Hematopoietic multipotent progenitor cell treated with erythropoietin and hydrocortisone succinate and interleukin-3 and kit ligand, for 8 days (in vitro differentiated cells): ENCODE results near the gene BSPRY.
A peak's percentile ranks its signal among the peaks of the same experiment; 100 is the strongest.
"Not testable (repeated sequence)": the region's sequence is repeated elsewhere in the genome, so short reads cannot be mapped to it uniquely, and the experiment has no call there.

Experiments
- DNase-seq: peaks from one replicate; pipeline ENCODE4 v3.0.0-alpha.2; 2015

Gene BSPRY

GRCh38 chr9:113372059-113372458, 22.7 kb downstream of the BSPRY start:
- no peak for DNase-seq

- no peak for DNase-seq
These were observed 23.9 kb downstream of the BSPRY start for GRCh38 chr9:113373256-113373655.

GRCh38 chr9:113373676-113374392, 24.5 kb downstream of the BSPRY start:
- no peak for DNase-seq

- DNase-seq: no peak
These were observed 26.0 kb downstream of the BSPRY start for GRCh38 chr9:113375057-113376023.

DNA sequence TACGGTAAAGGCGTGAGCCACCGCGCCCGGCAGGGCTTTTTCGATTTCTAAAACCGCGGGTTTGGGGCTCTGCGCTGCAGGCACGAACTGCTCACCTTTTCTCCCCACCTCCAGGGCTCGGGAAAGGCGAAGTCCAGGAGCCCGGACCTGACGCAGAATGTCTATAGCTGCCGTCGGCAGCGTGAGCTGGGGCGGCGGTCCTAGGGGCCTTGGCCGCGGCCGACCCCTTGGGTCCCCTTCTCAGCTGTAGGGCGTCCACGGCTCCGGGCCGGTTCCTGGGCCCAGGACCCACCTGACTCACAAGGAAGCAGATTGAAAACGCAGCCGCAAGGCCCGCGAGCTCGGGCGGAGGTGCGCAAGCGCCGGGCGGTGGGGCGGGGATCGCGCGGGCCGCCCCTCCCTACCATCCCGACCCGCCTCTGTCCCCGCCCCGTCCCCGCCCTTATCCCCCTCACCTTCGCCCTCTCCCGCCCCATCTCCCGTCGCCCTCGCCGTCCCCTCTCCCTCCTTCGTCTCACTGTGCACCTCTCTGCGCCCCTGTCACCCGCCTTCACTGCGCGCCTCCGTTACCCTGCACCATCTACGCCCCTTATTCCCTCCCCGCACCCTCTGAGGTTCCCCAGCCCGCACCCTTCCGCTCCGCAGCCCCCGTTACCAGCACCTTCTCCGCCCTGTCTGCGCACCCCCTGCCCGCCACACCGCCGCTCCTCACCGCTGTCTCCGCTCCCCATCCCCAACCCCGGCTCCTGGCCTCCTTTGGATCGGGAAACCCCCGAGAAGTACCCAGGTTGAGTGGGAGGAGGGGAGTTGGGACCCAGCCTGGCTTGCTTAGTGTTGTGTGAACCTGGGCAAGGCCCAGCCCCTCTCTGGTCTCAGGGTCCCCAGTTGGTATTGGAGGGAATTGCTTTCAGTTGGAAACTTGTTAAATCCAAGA, 27.6 kb downstream of the BSPRY start, which contains the start of gene HDHD3:
Gene HDHD3 (minus strand): TSS at position 353 of the 934 bp plus-strand sequence. CDS start 2,632 bp downstream, outside the sequence.
- DNase-seq: peak; percentile 81

GRCh38 chr9:113379094-113379828, 29.9 kb downstream of the BSPRY start:
- peak; percentile 71 for DNase-seq

DNA sequence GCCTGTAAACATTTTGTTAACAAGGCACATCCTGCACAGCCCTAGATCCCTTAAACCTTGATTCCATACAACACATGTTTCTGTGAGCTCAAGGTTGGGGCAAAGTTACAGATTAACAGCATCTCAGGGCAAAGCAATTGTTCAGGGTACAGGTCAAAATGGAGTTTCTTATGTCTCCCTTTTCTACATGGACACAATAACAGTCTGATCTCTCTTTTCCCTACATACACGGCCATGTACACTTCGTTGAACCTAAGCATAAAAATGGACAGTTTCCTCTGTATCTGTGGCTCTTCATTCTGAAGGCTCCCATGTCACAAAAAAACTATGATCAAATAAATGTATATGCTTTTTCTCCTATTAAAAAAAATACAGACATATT, 30.5 kb downstream of the BSPRY start:
- not testable (repeated sequence) for DNase-seq

DNA sequence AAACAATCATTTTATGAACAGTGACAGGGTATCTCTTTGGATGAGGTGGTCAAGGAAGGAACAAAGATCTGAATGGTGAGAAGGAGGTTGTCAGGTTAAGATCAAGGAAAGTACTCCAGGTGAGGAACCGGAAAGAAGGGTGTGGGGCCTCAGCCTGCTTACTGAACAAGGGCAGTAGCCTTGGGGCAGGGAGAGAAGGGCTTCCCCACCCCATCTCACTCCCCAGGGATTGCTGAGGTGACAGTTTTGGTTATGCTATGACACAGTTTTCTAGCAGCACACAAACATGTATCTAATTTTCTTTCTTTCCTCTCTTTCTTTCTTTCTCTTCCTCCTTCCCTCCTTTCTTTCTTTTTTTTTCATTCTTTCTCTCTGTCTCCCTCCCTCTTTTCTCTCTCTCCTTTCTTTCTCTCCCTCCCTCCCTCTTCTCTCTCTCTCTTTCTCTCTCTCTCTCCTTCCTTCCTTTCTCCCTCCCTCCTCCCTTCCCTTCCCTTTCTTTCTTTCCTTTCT, 31.6 kb downstream of the BSPRY start:
- no peak for DNase-seq

DNA sequence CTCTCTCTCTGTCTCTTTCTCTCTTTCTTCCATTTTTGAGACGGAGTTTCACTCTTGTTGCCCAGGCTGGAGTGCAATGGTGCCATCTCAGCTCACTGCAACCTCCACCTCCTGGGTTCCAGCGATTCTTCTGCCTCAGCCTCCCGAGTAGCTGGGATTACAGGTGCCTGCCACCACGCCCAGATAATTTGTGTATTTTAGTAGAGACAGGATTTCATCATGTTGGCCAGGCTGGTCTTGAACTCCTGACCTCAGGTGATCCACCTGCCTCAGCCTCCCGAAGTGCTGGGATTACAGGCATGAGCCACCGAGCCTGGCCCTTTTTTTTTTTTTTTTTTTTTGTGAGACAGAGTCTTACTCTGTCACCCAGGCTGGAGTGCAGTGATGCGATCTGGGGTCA, 32.1 kb downstream of the BSPRY start:
- DNase-seq: not testable (repeated sequence)

GRCh38 chr9:113381909-113382411, 32.6 kb downstream of the BSPRY start:
- no peak for DNase-seq

DNA sequence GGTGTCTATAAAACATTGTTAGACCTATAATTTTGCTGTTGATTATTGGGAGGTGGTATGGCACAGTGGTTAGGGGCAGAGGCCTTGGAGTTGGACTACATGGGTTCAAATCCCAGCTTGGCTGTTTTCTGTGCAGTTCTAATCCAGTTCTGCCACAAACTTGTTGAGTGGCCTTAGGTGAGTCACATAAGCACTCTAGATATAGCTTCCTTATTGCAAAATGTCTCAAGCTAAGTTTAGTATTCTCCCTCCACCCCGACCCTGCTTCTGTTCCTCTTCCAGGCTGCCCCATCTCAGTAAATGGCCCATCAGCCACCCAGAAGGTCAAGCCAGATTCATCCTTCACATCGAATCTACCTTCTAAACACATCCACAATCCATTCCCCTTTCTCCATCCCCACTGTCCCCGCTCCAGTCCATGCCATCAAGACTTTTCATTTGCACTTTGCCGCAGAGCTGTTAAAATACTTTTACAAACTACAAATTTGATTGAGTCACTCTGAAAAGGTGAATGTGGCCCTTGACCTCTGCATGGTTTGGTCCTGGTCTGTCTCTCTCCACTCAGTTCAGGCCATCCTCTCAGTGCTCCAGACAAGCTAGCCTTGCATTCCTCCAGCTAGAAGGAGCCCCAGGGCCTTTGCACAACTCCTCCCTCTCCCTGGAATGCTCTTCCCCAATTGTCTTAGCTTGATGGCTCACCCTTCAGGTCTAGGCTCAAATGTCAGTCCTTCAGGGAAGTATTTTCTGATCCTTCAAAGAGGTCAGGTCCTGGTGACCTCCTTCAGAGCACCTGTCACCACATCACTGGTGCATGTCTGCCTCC, 37.4 kb downstream of the BSPRY start:
- no peak for DNase-seq

- DNase-seq: no peak
These were observed 38.4 kb downstream of the BSPRY start for GRCh38 chr9:113387560-113388230.

GRCh38 chr9:113388833-113389232, 39.5 kb downstream of the BSPRY start:
- no peak for DNase-seq

DNA sequence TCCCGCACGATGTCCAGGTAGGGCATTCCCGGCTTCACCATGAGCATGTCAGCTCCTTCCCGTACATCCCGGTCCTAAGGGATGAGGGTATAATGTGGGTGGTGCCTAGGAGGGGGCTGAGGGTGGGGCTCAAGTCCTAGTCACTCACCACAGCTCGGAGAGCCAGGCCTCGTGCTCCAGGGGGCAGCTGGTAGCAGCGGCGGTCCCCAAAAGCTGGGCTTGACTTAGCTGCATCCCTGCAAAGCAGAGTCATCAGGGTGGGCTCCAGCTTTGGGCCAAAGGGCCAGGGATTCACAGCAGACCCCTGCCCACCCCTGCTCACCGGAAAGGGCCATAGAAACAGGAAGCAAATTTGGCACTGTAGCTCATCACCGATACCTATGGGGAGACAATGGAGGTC, 40.1 kb downstream of the BSPRY start:
- DNase-seq: no peak

DNA sequence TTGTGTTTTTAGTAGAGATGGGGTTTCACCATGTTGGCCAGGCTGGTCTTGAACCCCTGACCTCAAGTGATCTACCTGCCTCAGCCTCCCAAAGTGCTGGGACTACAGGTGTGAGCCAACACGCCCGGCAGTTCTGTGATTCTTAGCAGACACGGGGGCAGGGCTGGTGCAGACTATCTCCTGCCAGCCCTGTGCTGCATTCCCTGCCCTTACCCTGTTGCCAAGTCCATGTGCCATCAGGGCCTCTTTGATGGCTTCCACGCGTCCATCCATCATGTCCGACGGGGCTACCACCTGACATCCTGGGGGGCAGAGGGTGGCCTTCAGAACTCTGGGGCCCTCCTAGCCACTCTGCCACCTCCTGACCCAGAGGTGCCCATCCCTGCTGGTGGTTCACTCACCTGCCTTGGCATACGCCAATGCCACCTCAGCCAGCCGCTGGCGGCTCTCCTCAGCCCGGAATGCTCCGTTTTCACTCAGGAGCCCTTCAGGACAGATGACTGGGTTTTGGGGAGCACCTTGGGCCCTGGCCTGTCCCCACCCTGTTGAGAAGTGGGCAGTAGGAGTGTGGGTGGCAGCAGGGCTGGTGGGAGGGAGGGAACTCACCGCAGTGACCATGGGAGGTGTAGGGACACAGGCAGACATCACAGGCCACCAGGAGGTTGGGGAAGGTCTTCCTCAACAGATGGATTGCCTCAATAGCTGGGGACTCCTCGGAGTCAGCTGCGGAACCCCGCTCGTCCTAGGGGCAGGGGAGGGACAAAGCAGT, 41.0 kb downstream of the BSPRY start:
- no peak for DNase-seq

DNA sequence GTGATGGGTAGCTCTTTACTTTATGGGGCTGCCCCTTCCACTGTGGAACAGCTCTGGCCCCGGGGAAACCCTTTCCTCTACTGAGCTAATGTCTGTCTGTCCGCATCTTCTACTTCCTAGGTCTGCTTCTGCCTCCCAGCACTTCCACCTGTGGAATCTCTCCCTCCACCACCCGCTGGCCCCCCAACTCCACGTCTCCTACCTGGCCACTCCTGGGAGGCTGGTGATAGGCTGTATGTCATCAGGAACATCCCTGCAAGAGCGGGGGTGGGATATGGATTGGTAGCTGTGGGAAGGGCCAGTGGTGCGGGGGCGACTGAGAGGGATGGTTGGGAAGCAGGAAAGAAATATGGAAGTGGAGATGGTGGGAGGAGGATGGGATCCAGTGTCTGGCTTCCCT, 42.6 kb downstream of the BSPRY start:
- DNase-seq: no peak

DNA sequence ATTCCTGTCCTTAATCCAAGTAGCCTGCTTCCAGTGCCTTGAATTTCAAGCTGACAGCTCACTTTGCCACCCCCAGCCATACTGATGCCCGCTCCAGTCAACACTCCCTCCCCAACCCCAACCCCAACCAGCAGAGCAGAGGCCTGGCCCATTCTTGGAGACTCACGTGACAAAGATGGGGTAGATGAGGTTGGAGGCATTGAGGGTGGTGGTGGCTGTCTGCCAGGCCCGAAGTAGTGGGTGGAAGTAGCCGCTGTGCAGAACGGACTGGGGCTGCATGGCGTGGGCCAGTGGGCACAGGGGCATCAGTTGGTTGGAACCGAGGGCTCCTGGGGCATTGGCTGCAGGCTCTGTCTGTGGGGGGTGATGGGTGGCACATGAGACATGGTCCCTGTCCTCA, 43.9 kb downstream of the BSPRY start:
- DNase-seq: no peak

DNA sequence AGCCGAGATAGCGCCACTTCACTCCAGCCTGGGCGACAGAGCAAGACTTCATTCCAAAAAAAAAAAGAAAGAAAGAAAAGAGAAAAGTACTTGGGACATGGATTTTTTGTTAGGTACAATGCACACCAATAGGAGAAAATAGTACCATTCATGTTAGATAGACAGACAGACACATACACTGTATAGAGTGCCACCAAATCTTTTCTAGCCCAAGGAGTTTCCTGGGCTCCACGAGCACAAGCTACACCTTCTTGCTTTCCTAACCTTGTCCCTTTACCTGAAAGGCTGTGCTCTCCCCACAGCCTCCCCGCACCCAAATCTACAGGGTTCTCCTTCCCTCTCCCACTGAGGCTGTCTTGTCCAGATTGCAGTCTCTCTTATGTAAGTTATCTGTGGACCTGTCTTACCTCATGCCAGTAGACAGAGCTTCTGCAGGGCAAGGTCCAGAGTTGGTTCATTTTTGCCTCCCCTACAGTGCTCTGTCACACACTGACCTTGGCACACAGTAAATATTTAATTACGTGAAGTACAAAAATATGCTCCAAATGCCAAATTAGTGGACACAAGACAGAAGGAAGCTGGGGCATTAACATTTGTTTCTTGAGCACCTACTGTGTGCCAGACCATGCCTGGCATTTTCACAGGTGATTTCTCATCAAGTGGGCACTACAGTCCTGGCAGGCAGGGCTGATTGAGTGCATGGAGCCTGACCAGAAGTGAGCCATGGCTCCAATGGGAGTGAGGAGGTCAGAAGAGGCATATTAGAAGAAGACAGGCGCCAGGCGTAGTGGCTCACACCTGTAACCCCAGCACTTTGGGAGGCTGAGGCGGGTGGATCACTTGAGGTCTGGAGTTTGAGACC, 45.9 kb downstream of the BSPRY start:
- no peak for DNase-seq
